GM12891 (cell line): ENCODE data around the gene PLA2R1.

ENCODE experiments used
- POLR2A ChIP-seq: IDR thresholded peaks from 2 replicates; pipeline ENCODE4 v1.6.1; 2011; ENCODE audit warnings: low read depth, low read length, control low read depth
- POLR2AphosphoS5 ChIP-seq: IDR thresholded peaks from 2 replicates; pipeline ENCODE4 v1.6.1; 2011; ENCODE audit warnings: low read depth, low read length, control low read depth
- SPI1 ChIP-seq: IDR thresholded peaks from 2 replicates; pipeline ENCODE4 v1.6.1; 2011; ENCODE audit warnings: low read depth, low read length, control low read depth
- TAF1 ChIP-seq: IDR thresholded peaks from 2 replicates; pipeline ENCODE4 v1.6.1; 2011; ENCODE audit warnings: low read depth, low read length, control low read depth

- TF ChIP-seq POLR2AphosphoS5: no peak
- TF ChIP-seq POLR2A: no peak
- TF ChIP-seq TAF1: no peak
- peak; percentile 73 for TF ChIP-seq SPI1
These were observed 171.7 kb downstream of the PLA2R1 start for GRCh38 chr2:159890551-159891266.
